ENCODE results near the gene GALK2.

DNA sequence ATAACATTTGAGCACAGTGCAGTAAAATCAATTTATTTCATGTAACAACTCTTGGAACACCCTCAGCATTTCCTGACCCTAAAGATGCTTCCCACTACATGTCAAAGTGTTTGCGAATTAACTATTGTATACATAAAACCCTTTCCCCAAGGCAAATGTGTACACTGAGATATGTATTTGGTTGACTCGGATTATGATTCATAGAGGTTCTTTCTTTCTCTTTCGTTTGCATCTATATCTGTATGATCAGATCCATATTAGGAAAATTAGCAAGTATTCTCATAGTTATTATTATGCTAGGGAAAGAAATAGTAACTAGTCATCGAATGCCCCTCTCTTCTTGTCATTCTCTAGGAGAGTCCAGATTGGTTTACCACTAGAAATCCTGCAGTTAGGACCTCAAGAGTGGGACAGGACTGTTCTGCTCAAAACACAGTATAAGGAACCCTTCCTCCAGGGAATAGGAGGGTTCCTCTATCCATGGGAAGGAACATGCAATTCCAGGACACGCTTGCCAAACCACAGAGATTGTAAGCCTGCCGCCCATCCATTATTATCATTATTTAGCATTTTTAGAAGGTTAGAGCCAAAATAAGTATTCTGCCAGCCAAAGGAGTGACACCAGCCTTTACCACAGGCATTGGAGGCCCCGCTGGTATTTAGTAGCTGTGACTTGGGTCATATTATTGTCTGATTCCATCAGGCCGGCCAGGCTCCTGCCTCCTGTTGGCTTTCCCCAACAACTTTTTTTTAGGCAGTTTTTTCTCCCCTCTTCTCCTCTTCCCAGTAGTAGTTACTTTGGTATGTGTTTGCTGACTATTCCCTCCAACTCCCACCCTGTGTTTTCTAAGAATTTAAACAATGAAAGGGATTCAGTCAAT, 100.7 kb downstream of the GALK2 start:
- TF ChIP-seq, protein P1, sequence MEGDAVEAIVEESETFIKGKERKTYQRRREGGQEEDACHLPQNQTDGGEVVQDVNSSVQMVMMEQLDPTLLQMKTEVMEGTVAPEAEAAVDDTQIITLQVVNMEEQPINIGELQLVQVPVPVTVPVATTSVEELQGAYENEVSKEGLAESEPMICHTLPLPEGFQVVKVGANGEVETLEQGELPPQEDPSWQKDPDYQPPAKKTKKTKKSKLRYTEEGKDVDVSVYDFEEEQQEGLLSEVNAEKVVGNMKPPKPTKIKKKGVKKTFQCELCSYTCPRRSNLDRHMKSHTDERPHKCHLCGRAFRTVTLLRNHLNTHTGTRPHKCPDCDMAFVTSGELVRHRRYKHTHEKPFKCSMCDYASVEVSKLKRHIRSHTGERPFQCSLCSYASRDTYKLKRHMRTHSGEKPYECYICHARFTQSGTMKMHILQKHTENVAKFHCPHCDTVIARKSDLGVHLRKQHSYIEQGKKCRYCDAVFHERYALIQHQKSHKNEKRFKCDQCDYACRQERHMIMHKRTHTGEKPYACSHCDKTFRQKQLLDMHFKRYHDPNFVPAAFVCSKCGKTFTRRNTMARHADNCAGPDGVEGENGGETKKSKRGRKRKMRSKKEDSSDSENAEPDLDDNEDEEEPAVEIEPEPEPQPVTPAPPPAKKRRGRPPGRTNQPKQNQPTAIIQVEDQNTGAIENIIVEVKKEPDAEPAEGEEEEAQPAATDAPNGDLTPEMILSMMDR (IDR thresholded peaks at IDR 0.05): no peak
- no peak for TF ChIP-seq EZH2 (IDR thresholded peaks at IDR 0.05; ENCODE audit: borderline replicate concordance, insufficient read depth, low read depth, low read length, poor library complexity, severe bottlenecking)
